Measurements from ENCODE around the gene PPP6R2.
"Not testable (repeated sequence)": the region's sequence is repeated elsewhere in the genome, so short reads cannot be mapped to it uniquely, and the experiment has no call there.

The PPP6R2 gene

DNA sequence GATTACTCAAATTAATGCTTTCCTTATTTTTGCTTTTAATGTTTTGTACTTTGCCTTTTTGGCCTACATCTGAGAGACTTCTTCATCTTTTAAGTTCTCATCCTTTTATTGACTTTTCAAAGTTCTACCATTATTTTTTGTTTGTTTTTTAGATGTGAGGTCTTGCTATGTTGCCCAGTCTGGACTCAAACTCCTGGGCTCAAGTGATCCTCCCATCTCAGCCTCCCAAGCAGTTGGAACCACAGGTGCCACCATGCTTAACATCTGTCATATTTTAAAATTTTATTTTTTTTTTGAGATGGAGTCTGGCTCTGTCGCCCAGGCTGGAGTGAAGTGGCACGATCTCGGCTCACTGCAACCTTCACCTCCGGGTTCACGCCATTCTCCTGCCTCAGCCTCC lies 57.8 kb downstream of the PPP6R2 start:
- Histone ChIP-seq H3K9me3 (ENCODE audit: control insufficient read depth, low read length) (no peaks in the 10 kb centered on the region), H3K4me3 (ENCODE audit: insufficient read depth, low read depth, low read length) (no peak overlapping the region), H3K36me3 (ENCODE audit: control insufficient read depth, insufficient read depth, low read length) (no peaks in the 10 kb centered on the region), H3K27me3 (ENCODE audit: control insufficient read depth, insufficient read depth, low read length, poor library complexity, severe bottlenecking) (no peaks in the 10 kb centered on the region), H3K4me1 (ENCODE audit: control insufficient read depth, insufficient read depth, low read length) (no peaks in the 10 kb centered on the region), H3K27ac (ENCODE audit: insufficient read depth, low read depth, low read length, poor library complexity, severe bottlenecking) (no peak overlapping the region)
- 99 to 100% methylated on average over 5 of the region's 5 CpGs for WGBS, 2 experiments

DNA sequence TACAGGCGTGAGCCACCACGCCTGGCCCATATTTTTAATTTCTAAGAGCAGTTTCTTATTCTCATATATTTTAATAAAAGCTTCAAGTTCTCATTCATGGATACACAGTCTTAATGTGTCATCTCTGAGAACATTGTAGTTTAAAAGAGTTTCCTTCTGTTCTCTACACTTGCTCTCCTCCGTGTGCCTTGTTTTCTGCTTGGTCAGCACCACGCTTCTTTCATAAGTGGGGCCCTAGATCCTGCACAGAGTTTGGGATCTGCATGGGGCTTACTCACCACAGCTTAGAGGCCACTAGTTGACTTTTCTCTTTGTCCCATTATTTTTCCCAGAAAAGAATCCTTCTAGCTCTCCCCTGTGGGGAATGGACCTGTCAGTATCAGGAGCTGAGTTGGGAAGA lies 58.8 kb downstream of the PPP6R2 start:
- no peaks in the 10 kb centered on the region for H3K36me3 ChIP-seq (ENCODE audit: control insufficient read depth, insufficient read depth, low read length)
- no peaks in the 10 kb centered on the region for H3K4me1 ChIP-seq (ENCODE audit: control insufficient read depth, insufficient read depth, low read length)
- no peak overlapping the region for H3K4me3 ChIP-seq (ENCODE audit: insufficient read depth, low read depth, low read length)
- no peaks in the 10 kb centered on the region for H3K27me3 ChIP-seq (ENCODE audit: control insufficient read depth, insufficient read depth, low read length, poor library complexity, severe bottlenecking)
- no peaks in the 10 kb centered on the region for H3K9me3 ChIP-seq (ENCODE audit: control insufficient read depth, low read length)
- H3K27ac ChIP-seq (ENCODE audit: insufficient read depth, low read depth, low read length, poor library complexity, severe bottlenecking), result no peak overlapping the region
- WGBS, 2 experiments, result 94 to 98% methylated on average over 4 of the region's 4 CpGs

DNA sequence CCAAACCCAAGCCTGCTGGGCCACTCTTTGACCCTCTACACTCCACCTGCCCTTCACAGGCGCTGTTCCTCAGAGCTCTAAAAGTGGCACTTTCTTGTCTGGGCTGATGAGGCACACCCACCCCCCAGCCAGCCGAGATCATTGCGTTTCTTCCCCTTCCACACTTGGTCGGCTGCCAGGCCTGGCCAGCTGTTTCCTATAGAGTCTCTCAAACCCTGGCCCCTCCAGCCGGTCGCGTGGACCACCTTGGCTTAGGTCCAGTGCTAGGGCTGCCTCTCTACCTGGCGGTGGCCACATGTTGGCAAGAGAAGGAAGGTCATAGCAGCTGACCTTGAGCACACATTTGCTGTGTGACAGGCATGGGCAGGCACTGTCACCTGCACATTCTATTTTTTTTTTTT lies 60.6 kb downstream of the PPP6R2 start:
- H3K9me3 ChIP-seq (ENCODE audit: control insufficient read depth, low read length), result no peaks in the 10 kb centered on the region
- H3K4me3 ChIP-seq (ENCODE audit: insufficient read depth, low read depth, low read length), result no peak overlapping the region
- no peaks in the 10 kb centered on the region for H3K4me1 ChIP-seq (ENCODE audit: control insufficient read depth, insufficient read depth, low read length)
- H3K27ac ChIP-seq (ENCODE audit: insufficient read depth, low read depth, low read length, poor library complexity, severe bottlenecking), result no peak overlapping the region
- WGBS, 2 experiments, result 96 to 97% methylated on average over 8 of the region's 8 CpGs
- no peaks in the 10 kb centered on the region for H3K36me3 ChIP-seq (ENCODE audit: control insufficient read depth, insufficient read depth, low read length)
- H3K27me3 ChIP-seq (ENCODE audit: control insufficient read depth, insufficient read depth, low read length, poor library complexity, severe bottlenecking), result no peaks in the 10 kb centered on the region

- Histone ChIP-seq H3K27ac (ENCODE audit: insufficient read depth, low read depth, low read length, poor library complexity, severe bottlenecking) (no peak overlapping the region), H3K4me1 (ENCODE audit: control insufficient read depth, insufficient read depth, low read length) (no peaks in the 10 kb centered on the region), H3K36me3 (ENCODE audit: control insufficient read depth, insufficient read depth, low read length) (no peaks in the 10 kb centered on the region), H3K9me3 (ENCODE audit: control insufficient read depth, low read length) (no peaks in the 10 kb centered on the region), H3K27me3 (ENCODE audit: control insufficient read depth, insufficient read depth, low read length, poor library complexity, severe bottlenecking) (no peaks in the 10 kb centered on the region), H3K4me3 (ENCODE audit: insufficient read depth, low read depth, low read length) (no peak overlapping the region)
- 95 to 96% methylated on average over 25 of the region's 25 CpGs for WGBS, 2 experiments
Measured at GRCh38 chr22:50406416-50407170, 63.5 kb downstream of the PPP6R2 start.

GRCh38 chr22:50408311-50408710 lies 65.2 kb downstream of the PPP6R2 start:
- Histone ChIP-seq H3K27ac (ENCODE audit: insufficient read depth, low read depth, low read length, poor library complexity, severe bottlenecking) (no peak overlapping the region), H3K36me3 (ENCODE audit: control insufficient read depth, insufficient read depth, low read length) (peaks cover 1% of the 10 kb centered on the region), H3K4me1 (ENCODE audit: control insufficient read depth, insufficient read depth, low read length) (no peaks in the 10 kb centered on the region), H3K4me3 (ENCODE audit: insufficient read depth, low read depth, low read length) (no peak overlapping the region), H3K27me3 (ENCODE audit: control insufficient read depth, insufficient read depth, low read length, poor library complexity, severe bottlenecking) (no peaks in the 10 kb centered on the region), H3K9me3 (ENCODE audit: control insufficient read depth, low read length) (no peaks in the 10 kb centered on the region)
- WGBS, 2 experiments, result 97% methylated on average over 13 of the region's 13 CpGs

DNA sequence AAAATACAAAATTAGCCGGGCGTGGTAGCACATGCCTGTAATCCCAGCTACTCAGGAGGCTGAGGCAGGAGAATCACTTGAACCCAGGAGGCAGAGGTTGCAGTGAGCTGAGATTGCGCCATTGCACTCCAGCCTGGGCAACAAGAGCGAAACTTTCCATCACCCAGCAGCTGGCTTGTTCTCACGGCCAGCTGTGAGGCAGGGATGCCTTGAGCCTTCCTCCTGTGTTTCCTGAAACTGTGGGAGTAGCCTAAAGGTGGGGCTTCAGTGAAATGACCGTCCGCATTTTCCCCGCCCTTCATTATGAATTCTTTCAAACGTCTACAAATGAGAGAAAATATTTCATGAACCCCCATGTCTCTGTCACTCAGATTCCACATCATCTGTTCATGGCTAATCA lies 65.8 kb downstream of the PPP6R2 start:
- H3K27me3 ChIP-seq (ENCODE audit: control insufficient read depth, insufficient read depth, low read length, poor library complexity, severe bottlenecking); H3K9me3 ChIP-seq (ENCODE audit: control insufficient read depth, low read length); H3K27ac ChIP-seq (ENCODE audit: insufficient read depth, low read depth, low read length, poor library complexity, severe bottlenecking); H3K4me3 ChIP-seq (ENCODE audit: insufficient read depth, low read depth, low read length); H3K4me1 ChIP-seq (ENCODE audit: control insufficient read depth, insufficient read depth, low read length); H3K36me3 ChIP-seq (ENCODE audit: control insufficient read depth, insufficient read depth, low read length): not testable (repeated sequence)
- WGBS, 2 experiments, result 93 to 94% methylated on average over 9 of the region's 9 CpGs

DNA sequence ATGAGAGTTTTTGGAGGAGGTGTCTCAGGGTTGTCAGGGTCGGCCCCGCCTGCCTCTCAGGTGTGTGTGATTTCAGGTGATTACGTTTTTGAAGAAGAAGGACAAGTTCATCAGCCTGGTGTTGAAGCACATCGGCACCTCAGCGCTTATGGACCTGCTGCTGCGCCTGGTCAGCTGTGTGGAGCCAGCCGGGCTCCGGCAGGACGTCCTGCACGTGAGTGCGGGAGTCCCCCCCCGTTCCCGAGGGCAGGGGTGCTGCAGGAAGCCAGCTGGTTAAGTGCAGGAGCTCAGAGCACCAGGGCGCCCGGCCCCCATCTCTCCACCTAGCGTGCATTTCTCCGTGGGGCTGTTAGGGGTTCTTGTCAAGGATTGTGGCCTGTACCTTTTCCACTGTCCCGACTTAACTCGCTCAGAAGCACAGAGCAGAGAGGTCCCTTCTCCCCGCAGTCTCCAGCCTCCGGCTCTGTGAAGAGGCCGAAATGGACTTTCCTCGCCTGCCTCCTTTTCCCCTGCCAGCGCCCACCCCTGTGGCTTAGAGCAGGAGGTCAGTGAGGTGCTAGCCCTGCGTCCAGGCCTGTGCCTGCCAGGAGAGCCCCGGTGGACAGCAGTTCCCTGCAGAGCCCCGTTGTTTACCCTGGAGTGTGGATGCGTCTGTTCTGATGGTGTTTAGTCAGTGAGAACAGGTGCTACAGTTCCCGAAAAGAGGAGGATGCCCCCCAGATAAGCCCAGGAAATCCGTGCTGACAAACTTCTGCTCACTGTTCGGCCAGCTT lies 71.5 kb downstream of the PPP6R2 start:
- peaks cover 41% of the 10 kb centered on the region for H3K36me3 ChIP-seq (ENCODE audit: control insufficient read depth, insufficient read depth, low read length)
- WGBS, 2 experiments, result 95 to 96% methylated on average over 31 of the region's 31 CpGs

GRCh38 chr22:50415426-50415825 lies 72.3 kb downstream of the PPP6R2 start:
- H3K27me3 ChIP-seq (ENCODE audit: control insufficient read depth, insufficient read depth, low read length, poor library complexity, severe bottlenecking), result no peaks in the 10 kb centered on the region
- no peaks in the 10 kb centered on the region for H3K4me1 ChIP-seq (ENCODE audit: control insufficient read depth, insufficient read depth, low read length)
- no peak overlapping the region for H3K4me3 ChIP-seq (ENCODE audit: insufficient read depth, low read depth, low read length)
- H3K36me3 ChIP-seq (ENCODE audit: control insufficient read depth, insufficient read depth, low read length), result peaks cover 48% of the 10 kb centered on the region
- 95 to 98% methylated on average over 12 of the region's 12 CpGs for WGBS, 2 experiments
- no peak overlapping the region for H3K27ac ChIP-seq (ENCODE audit: insufficient read depth, low read depth, low read length, poor library complexity, severe bottlenecking)
- no peaks in the 10 kb centered on the region for H3K9me3 ChIP-seq (ENCODE audit: control insufficient read depth, low read length)

More for the DNA sequence above, 71.5 kb downstream of the PPP6R2 start:
- no peaks in the 10 kb centered on the region for H3K4me1 ChIP-seq (ENCODE audit: control insufficient read depth, insufficient read depth, low read length)
- H3K27me3 ChIP-seq (ENCODE audit: control insufficient read depth, insufficient read depth, low read length, poor library complexity, severe bottlenecking), result no peaks in the 10 kb centered on the region
- no peak overlapping the region for H3K27ac ChIP-seq (ENCODE audit: insufficient read depth, low read depth, low read length, poor library complexity, severe bottlenecking)
- no peaks in the 10 kb centered on the region for H3K9me3 ChIP-seq (ENCODE audit: control insufficient read depth, low read length)
- no peak overlapping the region for H3K4me3 ChIP-seq (ENCODE audit: insufficient read depth, low read depth, low read length)

GRCh38 chr22:50416996-50417395 lies 73.9 kb downstream of the PPP6R2 start:
- H3K36me3 ChIP-seq (ENCODE audit: control insufficient read depth, insufficient read depth, low read length), result peaks cover 55% of the 10 kb centered on the region
- no peaks in the 10 kb centered on the region for H3K9me3 ChIP-seq (ENCODE audit: control insufficient read depth, low read length)
- WGBS, 2 experiments, result 96 to 98% methylated on average over 8 of the region's 8 CpGs
- no peak overlapping the region for H3K27ac ChIP-seq (ENCODE audit: insufficient read depth, low read depth, low read length, poor library complexity, severe bottlenecking)
- no peaks in the 10 kb centered on the region for H3K27me3 ChIP-seq (ENCODE audit: control insufficient read depth, insufficient read depth, low read length, poor library complexity, severe bottlenecking)
- H3K4me3 ChIP-seq (ENCODE audit: insufficient read depth, low read depth, low read length), result no peak overlapping the region
- H3K4me1 ChIP-seq (ENCODE audit: control insufficient read depth, insufficient read depth, low read length), result no peaks in the 10 kb centered on the region

DNA sequence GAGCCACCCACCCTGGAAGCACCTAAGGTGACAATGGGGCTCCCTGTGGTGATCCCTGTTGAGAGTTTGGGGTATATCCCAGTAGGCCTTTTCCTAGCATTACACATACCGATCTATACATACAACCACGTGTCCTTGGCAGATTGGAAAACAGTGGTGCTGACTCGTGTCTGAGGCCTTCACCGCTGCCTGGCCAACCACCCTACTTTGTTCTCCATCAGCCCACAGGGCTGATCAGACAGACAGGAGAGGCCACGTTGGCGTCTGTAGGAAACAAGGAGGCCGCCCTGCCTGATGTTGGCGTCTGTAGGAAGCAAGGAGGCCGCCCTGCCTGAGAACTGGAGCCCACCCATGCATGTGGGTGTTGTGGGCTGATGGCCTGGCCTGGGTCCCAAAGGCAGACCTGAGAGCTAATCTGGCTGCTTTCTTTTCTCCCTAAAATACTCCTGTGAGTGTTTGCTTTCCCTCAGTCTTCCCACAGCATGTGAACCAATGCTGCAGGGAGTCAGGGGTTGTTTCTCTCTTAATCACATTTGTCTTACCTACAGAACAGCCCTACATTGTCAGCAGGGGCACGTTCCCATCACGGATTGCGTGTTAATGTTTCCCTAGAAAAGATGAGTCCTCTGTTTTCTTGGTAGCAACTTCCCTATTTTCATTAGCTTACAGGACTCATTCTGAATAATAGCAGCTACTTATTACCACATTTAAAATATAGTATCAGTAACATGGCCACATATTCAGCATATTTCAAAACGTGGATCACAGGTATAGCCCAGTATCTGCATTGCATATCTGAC lies 74.5 kb downstream of the PPP6R2 start:
- no peaks in the 10 kb centered on the region for H3K27me3 ChIP-seq (ENCODE audit: control insufficient read depth, insufficient read depth, low read length, poor library complexity, severe bottlenecking)
- no peaks in the 10 kb centered on the region for H3K9me3 ChIP-seq (ENCODE audit: control insufficient read depth, low read length)
- no peak overlapping the region for H3K27ac ChIP-seq (ENCODE audit: insufficient read depth, low read depth, low read length, poor library complexity, severe bottlenecking)
- H3K36me3 ChIP-seq (ENCODE audit: control insufficient read depth, insufficient read depth, low read length), result peaks cover 61% of the 10 kb centered on the region
- H3K4me1 ChIP-seq (ENCODE audit: control insufficient read depth, insufficient read depth, low read length), result no peaks in the 10 kb centered on the region
- H3K4me3 ChIP-seq (ENCODE audit: insufficient read depth, low read depth, low read length), result no peak overlapping the region
- WGBS, 2 experiments, result 96% methylated on average over 13 of the region's 13 CpGs

All from ectodermal cell (in vitro differentiated cells).